ENCODE measurements around the gene FEV. TPM values are rescaled to one million over a fixed set of nuclear protein-coding genes. Genes with fewer than 3 reads are reported as not detected.
"Not testable (repeated sequence)": the region's sequence is repeated elsewhere in the genome, so short reads cannot be mapped to it uniquely, and the experiment has no call there.

The FEV gene
- polyA plus RNA-seq, 12 donors = 0.09 to 5.7 (median 0.17) TPM; not detected in 5

GRCh38 chr2:218944759-218945404 lies 40.1 kb downstream of the FEV start:
- no peak for DNase-seq

- DNase-seq = not testable (repeated sequence)
Measured at GRCh38 chr2:218931751-218932150, 53.2 kb downstream of the FEV start.

Other genes starting within 250 kb of the FEV start
- gene CYP27A1, start 203.0 kb downstream of the FEV start, polyA plus RNA-seq (ENCODE audit: insufficient read length in 12 of 12) = 10 to 100 TPM in 11 of 12 donors, not detected in 1; 10.3 to 25.6 (median 22.3) TPM
- gene PRKAG3, start 153.4 kb downstream of the FEV start, polyA plus RNA-seq (ENCODE audit: insufficient read length in 12 of 12) = 10 to 100 TPM in 9 of 12 donors, 1 to 10 TPM in 2, not detected in 1; 7.4 to 35.9 (median 25.3) TPM
- 1 to 10 TPM in 2 of 12 donors, under 1 TPM in 3, not detected in 7; 0.09 to 9.6 (median 0.78) TPM for gene WNT6, start 125.4 kb downstream of the FEV start, polyA plus RNA-seq (ENCODE audit: insufficient read length in 12 of 12)
- 1 to 10 TPM in 2 of 12 donors, under 1 TPM in 5, not detected in 5; 0.08 to 5.2 (median 0.37) TPM for gene WNT10A, start 104.3 kb downstream of the FEV start, polyA plus RNA-seq (ENCODE audit: insufficient read length in 12 of 12)
- gene CDK5R2, start 25.5 kb downstream of the FEV start, polyA plus RNA-seq (ENCODE audit: insufficient read length in 12 of 12) = under 1 TPM in 3 of 12 donors, not detected in 9; 0.07 to 0.19 (median 0.07) TPM
- not detected for gene CRYBA2, start 8.2 kb upstream of the FEV start, polyA plus RNA-seq (ENCODE audit: insufficient read length in 12 of 12)
- gene CFAP65, start 56.3 kb upstream of the FEV start, polyA plus RNA-seq (ENCODE audit: insufficient read length in 12 of 12) = under 1 TPM in 1 of 12 donors, not detected in 11; 0.08 TPM
- gene IHH, start 75.7 kb upstream of the FEV start, polyA plus RNA-seq (ENCODE audit: insufficient read length in 12 of 12) = 10 to 100 TPM in 1 of 12 donors, under 1 TPM in 2, not detected in 9; 0.09 to 23.0 (median 0.30) TPM
- 10 to 100 TPM in 11 of 12 donors, not detected in 1; 12.2 to 17.1 (median 14.7) TPM for gene NHEJ1, start 175.6 kb upstream of the FEV start, polyA plus RNA-seq (ENCODE audit: insufficient read length in 12 of 12)
- 1 to 10 TPM in 7 of 12 donors, under 1 TPM in 3, not detected in 2; 0.53 to 3.4 (median 1.1) TPM for gene SLC23A3, start 184.8 kb upstream of the FEV start, polyA plus RNA-seq (ENCODE audit: insufficient read length in 12 of 12)
- 10 to 100 TPM in 11 of 12 donors, not detected in 1; 28.7 to 52.0 (median 32.5) TPM for gene CNPPD1, start 191.7 kb upstream of the FEV start, polyA plus RNA-seq (ENCODE audit: insufficient read length in 12 of 12)
- 10 to 100 TPM in 11 of 12 donors, not detected in 1; 34.8 to 80.3 (median 43.3) TPM for gene RETREG2, start 193.1 kb upstream of the FEV start, polyA plus RNA-seq (ENCODE audit: insufficient read length in 12 of 12)
- gene ZFAND2B, start 221.6 kb upstream of the FEV start, polyA plus RNA-seq (ENCODE audit: insufficient read length in 12 of 12) = 10 to 100 TPM in 11 of 12 donors, not detected in 1; 16.5 to 36.6 (median 24.2) TPM
- 10 to 100 TPM in 11 of 12 donors, not detected in 1; 28.3 to 42.0 (median 29.6) TPM for gene ABCB6, start 233.8 kb upstream of the FEV start, polyA plus RNA-seq (ENCODE audit: insufficient read length in 12 of 12)
- 10 to 100 TPM in 11 of 12 donors, not detected in 1; 26.7 to 49.9 (median 31.6) TPM for gene ATG9A, start 244.5 kb upstream of the FEV start, polyA plus RNA-seq (ENCODE audit: insufficient read length in 12 of 12)
- 10 to 100 TPM in 11 of 12 donors, not detected in 1; 16.1 to 60.7 (median 24.1) TPM for gene ANKZF1, start 244.6 kb upstream of the FEV start, polyA plus RNA-seq (ENCODE audit: insufficient read length in 12 of 12)

Measured in muscle of arm (tissue), 12 donors.